GM23338 (cell line): ENCODE measurements around the gene MRPL34. TPM values are rescaled to one million over a fixed set of nuclear protein-coding genes. Genes with fewer than 3 reads are reported as not detected.
A peak's percentile ranks its signal among the peaks of the same experiment; 100 is the strongest.

Source experiments
- ATAC-seq: fragments of 200-7000 bp; cut with Tn5 transposase; 3 replicates; pipeline ENCODE4 v1.9.1; 2020
- DNase-seq: peaks from one replicate; pipeline ENCODE4 v3.0.0-alpha.2; 2015; ENCODE audit warnings: low spot score
- H2AFZ ChIP-seq: fragments of 200-600 bp; sonication (generic); 2 replicates; pipeline ENCODE4 v1.8.0; 2016; ENCODE audit warnings: antibody characterized with exemption, mild to moderate bottlenecking, moderate library complexity
- H3F3A ChIP-seq: fragments of 200-600 bp; sonication (generic); replicated peaks from 2 replicates; pipeline ENCODE4 v1.8.0; 2017; ENCODE audit warnings: antibody characterized with exemption, mixed run types, low read depth
- H3K27ac ChIP-seq: fragments of 200-600 bp; sonication (generic); 2 replicates; pipeline ENCODE4 v1.6.1; 2016; ENCODE audit warnings: low read depth
- H3K27me3 ChIP-seq: fragments of 200-600 bp; sonication (generic); 2 replicates; pipeline ENCODE4 v1.8.0; 2016; ENCODE audit warnings: mild to moderate bottlenecking, mixed run types, moderate library complexity; ENCODE audit not compliant: insufficient read depth
- H3K36me3 ChIP-seq: fragments of 200-600 bp; sonication (generic); 2 replicates; pipeline ENCODE4 v1.8.0; 2016; ENCODE audit warnings: mild to moderate bottlenecking; ENCODE audit not compliant: insufficient read depth
- H3K4me1 ChIP-seq: fragments of 200-600 bp; sonication (generic); 2 replicates; pipeline ENCODE4 v1.8.0; 2016; ENCODE audit warnings: mild to moderate bottlenecking, moderate library complexity; ENCODE audit not compliant: insufficient read depth
- H3K4me2 ChIP-seq: fragments of 200-600 bp; sonication (generic); 2 replicates; pipeline ENCODE4 v1.7.1; 2017; ENCODE audit warnings: mixed run types
- H3K4me3 ChIP-seq: fragments of 200-600 bp; sonication (generic); 2 replicates; pipeline ENCODE4 v1.6.1; 2016; ENCODE audit warnings: mixed run types
- H3K79me2 ChIP-seq: fragments of 200-600 bp; sonication (generic); replicated peaks from 2 replicates; pipeline ENCODE4 v1.8.0; 2017; ENCODE audit warnings: mild to moderate bottlenecking; ENCODE audit not compliant: insufficient read depth
- H3K9me2 ChIP-seq: fragments of 200-600 bp; sonication (generic); 2 replicates; pipeline ENCODE4 v1.8.0; 2017; ENCODE audit not compliant: insufficient read depth
- H4K20me1 ChIP-seq: fragments of 200-600 bp; sonication (generic); replicated peaks from 2 replicates; pipeline ENCODE4 v1.8.0; 2017; ENCODE audit warnings: mild to moderate bottlenecking; ENCODE audit not compliant: insufficient read depth
- H3K27ac Mint-ChIP-seq: 2 replicates; pipeline ENCODE4 v1.8.0; 2020; ENCODE audit warnings: inconsistent platforms, mild to moderate bottlenecking, moderate library complexity, mixed read lengths
- H3K27me3 Mint-ChIP-seq: 3 replicates; pipeline ENCODE4 v1.8.0; 2022; ENCODE audit warnings: low read depth, mild to moderate bottlenecking, moderate library complexity, mixed read lengths, inconsistent platforms; ENCODE audit not compliant: insufficient read depth, poor library complexity
- H3K36me3 Mint-ChIP-seq: 3 replicates; pipeline ENCODE4 v1.8.0; 2021; ENCODE audit warnings: low read depth, mild to moderate bottlenecking, inconsistent platforms, moderate library complexity, mixed read lengths
- H3K4me1 Mint-ChIP-seq: 3 replicates; pipeline ENCODE4 v1.8.0; 2020; ENCODE audit warnings: mild to moderate bottlenecking, inconsistent platforms, mixed read lengths
- H3K4me3 Mint-ChIP-seq: 3 replicates; pipeline ENCODE4 v1.8.0; 2021; ENCODE audit warnings: moderate library complexity, mild to moderate bottlenecking, inconsistent platforms, mixed read lengths
- H3K9me3 Mint-ChIP-seq: 3 replicates; pipeline ENCODE4 v1.8.0; 2020; ENCODE audit warnings: moderate library complexity, mild to moderate bottlenecking, inconsistent platforms, mixed read lengths
- CREB1 ChIP-seq: fragments of 250-450 bp; sonication (Bioruptor Pico); IDR thresholded peaks from 2 replicates; pipeline ENCODE4 v1.5.0; 2020; ENCODE audit warnings: low read depth, mild to moderate bottlenecking, moderate library complexity
- EZH2phosphoT487 ChIP-seq: fragments of 200-600 bp; sonication (generic); IDR thresholded peaks from one replicate; pipeline ENCODE4 v1.8.1; 2018; ENCODE audit warnings: antibody characterized with exemption; ENCODE audit not compliant: unreplicated experiment
- NANOG ChIP-seq: IDR thresholded peaks from 2 replicates; pipeline ENCODE4 v1.6.1; 2016; ENCODE audit warnings: antibody characterized with exemption, borderline replicate concordance
- POLR2AphosphoS5 ChIP-seq: IDR thresholded peaks from 2 replicates; pipeline ENCODE4 v1.6.1; 2016; ENCODE audit warnings: antibody characterized with exemption, low read depth
- STAT1 ChIP-seq: IDR thresholded peaks from one replicate; pipeline ENCODE4 v1.6.1; 2016; ENCODE audit warnings: antibody characterized with exemption; ENCODE audit not compliant: unreplicated experiment
- ZNF331 ChIP-seq: fragments of 250-450 bp; sonication (Bioruptor Pico); IDR thresholded peaks from 2 replicates; pipeline ENCODE4 v1.5.0; 2020; ENCODE audit warnings: low read depth, mild to moderate bottlenecking, moderate library complexity
- polyA plus RNA-seq: library from polyadenylated mRNA; unstranded; fragments of >200 nt; fragmentation: Nextera tagmentation; extraction: Ambion mirVana; gene quantifications from 2 replicates; pipeline ENCODE4 v1.2.1, GENCODE V29; 2016
- total RNA-seq: library from RNA; depleted of rRNA; stranded (reverse); fragments of >200 nt; shearing (Covaris generic); gene quantifications from 2 replicates; pipeline ENCODE4 v1.2.3, GENCODE V29; 2014
- TF ChIP-seq, protein P1 (sequence below), 2 experiments: fragments of 200-600 bp in 1 of 2; sonication (generic) in 1 of 2; conservative IDR thresholded peaks; 2 replicates each; pipeline versions ENCODE4 v1.5.1 to v1.6.1; 2016 to 2017; ENCODE audit warnings: antibody characterized with exemption in 2 of 2, low read depth in 2 of 2, mild to moderate bottlenecking in 2 of 2, moderate library complexity in 1 of 2
- TF ChIP-seq, protein P2 (sequence below): IDR thresholded peaks from one replicate; pipeline ENCODE4 v1.6.1; 2018; ENCODE audit warnings: antibody characterized with exemption; ENCODE audit not compliant: unreplicated experiment

MRPL34 gene
- total and polyA plus RNA-seq, 2 experiments from 2014 or later: 59.9 to 266 TPM

DNA sequence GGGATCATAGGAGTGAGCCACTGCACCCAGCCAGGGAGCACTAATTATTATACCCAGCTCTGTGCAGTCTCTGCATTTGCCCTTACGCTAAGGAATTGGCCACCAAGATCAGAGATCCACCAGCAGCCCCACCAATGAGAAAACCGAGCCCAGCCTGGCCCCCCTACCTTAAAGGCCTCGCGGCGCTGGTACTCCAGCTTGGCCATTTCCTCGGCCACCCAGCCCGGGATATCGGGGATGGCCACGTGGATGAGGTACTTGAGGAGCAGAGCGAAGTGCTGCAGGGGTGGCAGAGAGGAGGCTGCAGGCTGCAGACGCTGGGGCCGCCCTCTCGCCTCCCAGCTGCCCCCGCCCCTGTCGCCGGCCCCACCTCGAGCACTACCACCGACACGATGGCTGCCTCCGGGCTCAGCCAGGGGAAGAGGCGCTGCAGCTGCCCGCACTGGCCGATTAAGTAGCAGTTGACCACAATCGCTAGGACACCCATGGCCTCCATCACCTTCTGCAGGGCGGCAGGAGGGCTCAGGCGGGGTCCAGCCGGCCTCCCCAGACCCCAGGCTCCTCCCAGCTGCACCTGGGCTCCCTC is 21.5 kb downstream of the MRPL34 start:
- H3F3A ChIP-seq: peaks cover 33% of the 10 kb centered on the region
- H3K36me3 ChIP-seq: no peaks in the 10 kb centered on the region
- peaks cover 9% of the 10 kb centered on the region; the same call in 1 of the 2 replicates for H3K27me3 ChIP-seq
- no peaks in the 10 kb centered on the region for H3K9me2 ChIP-seq
- H3K36me3 Mint-ChIP-seq: peaks cover 21% of the 10 kb centered on the region
- no peak for DNase-seq
- H3K4me1 Mint-ChIP-seq: peaks cover 28% of the 10 kb centered on the region
- H2AFZ ChIP-seq: no peak overlapping the region
- H3K27me3 Mint-ChIP-seq: peaks cover 18% of the 10 kb centered on the region
- peak overlapping the region; percentile 90 for H3K4me3 Mint-ChIP-seq
- peak overlapping the region; percentile 96 for H3K27ac Mint-ChIP-seq
- H3K4me3 ChIP-seq: peak overlapping the region; percentile 90
- H3K79me2 ChIP-seq: no peaks in the 10 kb centered on the region
- H4K20me1 ChIP-seq: no peaks in the 10 kb centered on the region; the same call in 1 of the 2 replicates
- ATAC-seq: peak; percentile 2
- peak overlapping the region; percentile 89 for H3K27ac ChIP-seq
- TF ChIP-seq, protein P1, sequence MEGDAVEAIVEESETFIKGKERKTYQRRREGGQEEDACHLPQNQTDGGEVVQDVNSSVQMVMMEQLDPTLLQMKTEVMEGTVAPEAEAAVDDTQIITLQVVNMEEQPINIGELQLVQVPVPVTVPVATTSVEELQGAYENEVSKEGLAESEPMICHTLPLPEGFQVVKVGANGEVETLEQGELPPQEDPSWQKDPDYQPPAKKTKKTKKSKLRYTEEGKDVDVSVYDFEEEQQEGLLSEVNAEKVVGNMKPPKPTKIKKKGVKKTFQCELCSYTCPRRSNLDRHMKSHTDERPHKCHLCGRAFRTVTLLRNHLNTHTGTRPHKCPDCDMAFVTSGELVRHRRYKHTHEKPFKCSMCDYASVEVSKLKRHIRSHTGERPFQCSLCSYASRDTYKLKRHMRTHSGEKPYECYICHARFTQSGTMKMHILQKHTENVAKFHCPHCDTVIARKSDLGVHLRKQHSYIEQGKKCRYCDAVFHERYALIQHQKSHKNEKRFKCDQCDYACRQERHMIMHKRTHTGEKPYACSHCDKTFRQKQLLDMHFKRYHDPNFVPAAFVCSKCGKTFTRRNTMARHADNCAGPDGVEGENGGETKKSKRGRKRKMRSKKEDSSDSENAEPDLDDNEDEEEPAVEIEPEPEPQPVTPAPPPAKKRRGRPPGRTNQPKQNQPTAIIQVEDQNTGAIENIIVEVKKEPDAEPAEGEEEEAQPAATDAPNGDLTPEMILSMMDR (conservative IDR thresholded peaks at IDR 0.05; ENCODE audit: low read depth in 2 of 2): no peak
- TF ChIP-seq STAT1 (no peak), POLR2AphosphoS5 (no peak), ZNF331 (CRISPR knock-in tag) (no peak), EZH2phosphoT487 (no peak), NANOG (no peak)
- TF ChIP-seq, protein P2, sequence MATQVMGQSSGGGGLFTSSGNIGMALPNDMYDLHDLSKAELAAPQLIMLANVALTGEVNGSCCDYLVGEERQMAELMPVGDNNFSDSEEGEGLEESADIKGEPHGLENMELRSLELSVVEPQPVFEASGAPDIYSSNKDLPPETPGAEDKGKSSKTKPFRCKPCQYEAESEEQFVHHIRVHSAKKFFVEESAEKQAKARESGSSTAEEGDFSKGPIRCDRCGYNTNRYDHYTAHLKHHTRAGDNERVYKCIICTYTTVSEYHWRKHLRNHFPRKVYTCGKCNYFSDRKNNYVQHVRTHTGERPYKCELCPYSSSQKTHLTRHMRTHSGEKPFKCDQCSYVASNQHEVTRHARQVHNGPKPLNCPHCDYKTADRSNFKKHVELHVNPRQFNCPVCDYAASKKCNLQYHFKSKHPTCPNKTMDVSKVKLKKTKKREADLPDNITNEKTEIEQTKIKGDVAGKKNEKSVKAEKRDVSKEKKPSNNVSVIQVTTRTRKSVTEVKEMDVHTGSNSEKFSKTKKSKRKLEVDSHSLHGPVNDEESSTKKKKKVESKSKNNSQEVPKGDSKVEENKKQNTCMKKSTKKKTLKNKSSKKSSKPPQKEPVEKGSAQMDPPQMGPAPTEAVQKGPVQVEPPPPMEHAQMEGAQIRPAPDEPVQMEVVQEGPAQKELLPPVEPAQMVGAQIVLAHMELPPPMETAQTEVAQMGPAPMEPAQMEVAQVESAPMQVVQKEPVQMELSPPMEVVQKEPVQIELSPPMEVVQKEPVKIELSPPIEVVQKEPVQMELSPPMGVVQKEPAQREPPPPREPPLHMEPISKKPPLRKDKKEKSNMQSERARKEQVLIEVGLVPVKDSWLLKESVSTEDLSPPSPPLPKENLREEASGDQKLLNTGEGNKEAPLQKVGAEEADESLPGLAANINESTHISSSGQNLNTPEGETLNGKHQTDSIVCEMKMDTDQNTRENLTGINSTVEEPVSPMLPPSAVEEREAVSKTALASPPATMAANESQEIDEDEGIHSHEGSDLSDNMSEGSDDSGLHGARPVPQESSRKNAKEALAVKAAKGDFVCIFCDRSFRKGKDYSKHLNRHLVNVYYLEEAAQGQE: no peak
- peak overlapping the region; percentile 93 for H3K4me2 ChIP-seq
- no peaks in the 10 kb centered on the region; the same call in 2 of the 3 replicates for H3K9me3 Mint-ChIP-seq
- H3K4me1 ChIP-seq: peaks cover 25% of the 10 kb centered on the region

DNA sequence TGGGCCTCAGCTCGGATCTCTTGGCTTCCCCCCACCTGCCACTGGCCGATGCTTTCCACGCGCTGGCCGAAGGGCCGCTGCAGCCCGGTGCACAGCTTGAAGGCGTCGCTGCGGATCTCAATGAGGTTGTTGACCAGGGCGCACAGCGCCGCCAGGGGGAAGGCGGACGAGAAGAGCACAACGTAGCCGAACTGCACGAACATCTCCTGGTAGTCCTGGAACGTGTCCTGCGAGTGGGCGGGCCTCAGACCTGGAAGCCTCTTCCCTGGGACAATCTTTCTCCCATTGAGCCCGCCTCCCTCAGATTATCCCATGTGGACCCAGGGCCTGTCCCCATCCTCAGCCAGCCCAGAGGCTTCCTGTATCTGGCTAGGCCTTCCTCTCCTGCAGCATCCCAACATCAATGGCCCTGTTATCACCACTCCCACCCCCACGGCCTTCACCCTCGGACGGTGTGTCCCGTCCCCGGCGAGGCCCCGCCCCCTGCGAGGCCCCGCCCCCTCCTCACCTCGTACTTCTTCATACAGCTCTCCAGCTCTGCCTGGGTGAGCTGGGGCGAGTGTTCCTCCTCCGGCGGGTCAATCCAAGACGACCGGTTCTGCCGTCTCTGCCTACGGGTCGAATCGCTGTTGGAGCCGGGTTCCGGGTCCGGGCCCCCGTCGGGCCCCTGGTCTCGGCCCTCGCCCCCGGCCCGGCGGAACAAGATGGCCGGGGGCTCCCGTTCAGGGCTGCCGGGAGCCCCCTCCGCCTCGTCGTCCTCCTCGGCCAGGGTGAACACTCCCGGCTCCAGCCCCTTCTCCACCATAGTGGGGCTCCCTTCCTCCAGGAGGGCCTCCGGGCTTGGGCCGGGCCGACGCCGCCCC is 22.2 kb downstream of the MRPL34 start:
- no peaks in the 10 kb centered on the region for H3K9me2 ChIP-seq
- H3K4me3 Mint-ChIP-seq: peak overlapping the region; percentile 90
- H3F3A ChIP-seq: peaks cover 26% of the 10 kb centered on the region
- no peaks in the 10 kb centered on the region for H3K36me3 ChIP-seq
- H4K20me1 ChIP-seq: no peaks in the 10 kb centered on the region; the same call in 1 of the 2 replicates
- DNase-seq (peak; percentile 98), ATAC-seq (peak; percentile 72)
- H3K27me3 ChIP-seq: peaks cover 9% of the 10 kb centered on the region; the same call in 1 of the 2 replicates
- H3K27me3 Mint-ChIP-seq: peaks cover 20% of the 10 kb centered on the region
- H3K9me3 Mint-ChIP-seq: peaks cover 2% of the 10 kb centered on the region; the same call in 1 of the 3 replicates
- peak overlapping the region; percentile 89 for H3K27ac ChIP-seq
- peaks cover 21% of the 10 kb centered on the region for H3K36me3 Mint-ChIP-seq
- peaks cover 20% of the 10 kb centered on the region for H3K4me1 ChIP-seq
- peak overlapping the region; percentile 96 for H3K27ac Mint-ChIP-seq
- peak overlapping the region; percentile 90 for H3K4me3 ChIP-seq
- H3K4me2 ChIP-seq: peak overlapping the region; percentile 93
- H3K4me1 Mint-ChIP-seq: peaks cover 22% of the 10 kb centered on the region
- no peaks in the 10 kb centered on the region for H3K79me2 ChIP-seq
- H2AFZ ChIP-seq: peak overlapping the region; percentile 63
- peak; percentile 59; the same call in 1 of the 2 replicates for TF ChIP-seq CREB1 (CRISPR knock-in tag)
